Fibroblast of pulmonary artery (primary cell): ENCODE measurements around the gene TRIB2.
A peak's percentile ranks its signal among the peaks of the same experiment; 100 is the strongest.

Experiments used
- DNase-seq: peaks from one replicate; pipeline ENCODE4 v3.0.0-alpha.2; 2010; ENCODE audit warnings: low read depth
- H3K4me3 ChIP-seq: replicated peaks from 2 replicates; pipeline ENCODE4 v1.5.1; 2011; ENCODE audit warnings: low read depth, mild to moderate bottlenecking, control low read depth, low read length, moderate library complexity
- TF ChIP-seq, protein P1 (sequence below): IDR thresholded peaks from 2 replicates; pipeline ENCODE4 v1.5.1; 2011; ENCODE audit warnings: mild to moderate bottlenecking, control low read depth, low read length, inconsistent platforms; ENCODE audit errors: missing control alignments

Gene TRIB2

GRCh38 chr2:12719400-12720277 is 2.9 kb downstream of the TRIB2 start:
- DNase-seq = peak; percentile 83
- TF ChIP-seq, protein P1, sequence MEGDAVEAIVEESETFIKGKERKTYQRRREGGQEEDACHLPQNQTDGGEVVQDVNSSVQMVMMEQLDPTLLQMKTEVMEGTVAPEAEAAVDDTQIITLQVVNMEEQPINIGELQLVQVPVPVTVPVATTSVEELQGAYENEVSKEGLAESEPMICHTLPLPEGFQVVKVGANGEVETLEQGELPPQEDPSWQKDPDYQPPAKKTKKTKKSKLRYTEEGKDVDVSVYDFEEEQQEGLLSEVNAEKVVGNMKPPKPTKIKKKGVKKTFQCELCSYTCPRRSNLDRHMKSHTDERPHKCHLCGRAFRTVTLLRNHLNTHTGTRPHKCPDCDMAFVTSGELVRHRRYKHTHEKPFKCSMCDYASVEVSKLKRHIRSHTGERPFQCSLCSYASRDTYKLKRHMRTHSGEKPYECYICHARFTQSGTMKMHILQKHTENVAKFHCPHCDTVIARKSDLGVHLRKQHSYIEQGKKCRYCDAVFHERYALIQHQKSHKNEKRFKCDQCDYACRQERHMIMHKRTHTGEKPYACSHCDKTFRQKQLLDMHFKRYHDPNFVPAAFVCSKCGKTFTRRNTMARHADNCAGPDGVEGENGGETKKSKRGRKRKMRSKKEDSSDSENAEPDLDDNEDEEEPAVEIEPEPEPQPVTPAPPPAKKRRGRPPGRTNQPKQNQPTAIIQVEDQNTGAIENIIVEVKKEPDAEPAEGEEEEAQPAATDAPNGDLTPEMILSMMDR = no peak
- peak overlapping the region; percentile 98 for H3K4me3 ChIP-seq

GRCh38 chr2:12720278-12720620 is 3.5 kb downstream of the TRIB2 start:
- H3K4me3 ChIP-seq = peak overlapping the region; percentile 98
- peak; percentile 52 for DNase-seq
- TF ChIP-seq, protein P1 = no peak

DNA sequence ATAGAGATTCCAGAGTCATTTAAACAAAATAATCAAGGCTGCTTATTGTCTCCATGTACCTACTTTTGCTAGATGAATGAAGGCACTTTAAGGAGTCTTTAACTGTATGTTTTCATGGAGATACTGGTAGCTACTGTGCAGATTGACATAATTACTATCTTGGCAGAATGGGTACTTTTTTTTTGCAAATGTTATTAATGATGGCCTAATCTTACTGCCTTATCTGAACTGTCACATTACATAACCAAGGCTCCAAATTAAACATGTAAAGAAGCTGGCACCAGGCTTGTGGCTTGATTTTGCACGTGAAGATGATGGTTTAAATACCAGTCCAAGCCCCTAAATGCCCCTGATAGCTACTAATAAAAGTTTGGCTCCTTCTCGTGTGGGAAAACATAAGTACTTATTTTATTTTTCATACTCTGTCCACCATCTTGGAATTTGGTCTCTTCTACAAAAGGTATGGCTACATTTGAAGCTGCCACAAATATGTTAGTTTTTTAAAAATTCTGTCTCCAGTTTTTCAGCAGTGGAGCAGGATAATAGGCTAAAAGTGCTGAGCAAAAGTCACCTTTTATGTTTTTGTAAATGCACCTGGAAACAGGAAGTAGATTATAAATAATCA is 4.1 kb downstream of the TRIB2 start:
- no peak for DNase-seq
- peak overlapping the region; percentile 98 for H3K4me3 ChIP-seq
- TF ChIP-seq, protein P1 = no peak

- TF ChIP-seq, protein P1 = no peak
- DNase-seq = peak; percentile 83
- H3K4me3 ChIP-seq = peak overlapping the region; percentile 98
Measured at GRCh38 chr2:12721566-12722446, 5.1 kb downstream of the TRIB2 start.

- DNase-seq = no peak
- TF ChIP-seq, protein P1 = peak; percentile 23
- peak overlapping the region; percentile 98 for H3K4me3 ChIP-seq
Measured at GRCh38 chr2:12722447-12723316, 5.9 kb downstream of the TRIB2 start.
